SH-SY5Y (cell line): Measurements from ENCODE around the gene HSD17B11.

Experiments used
- GATA2 ChIP-seq: IDR thresholded peaks from 2 replicates; pipeline ENCODE4 v1.6.1; 2011; ENCODE audit warnings: mild to moderate bottlenecking, low read depth, low read length
- GATA3 ChIP-seq: IDR thresholded peaks from 2 replicates; pipeline ENCODE4 v1.6.1; 2011; ENCODE audit warnings: low read depth, mild to moderate bottlenecking, low read length, moderate library complexity

DNA sequence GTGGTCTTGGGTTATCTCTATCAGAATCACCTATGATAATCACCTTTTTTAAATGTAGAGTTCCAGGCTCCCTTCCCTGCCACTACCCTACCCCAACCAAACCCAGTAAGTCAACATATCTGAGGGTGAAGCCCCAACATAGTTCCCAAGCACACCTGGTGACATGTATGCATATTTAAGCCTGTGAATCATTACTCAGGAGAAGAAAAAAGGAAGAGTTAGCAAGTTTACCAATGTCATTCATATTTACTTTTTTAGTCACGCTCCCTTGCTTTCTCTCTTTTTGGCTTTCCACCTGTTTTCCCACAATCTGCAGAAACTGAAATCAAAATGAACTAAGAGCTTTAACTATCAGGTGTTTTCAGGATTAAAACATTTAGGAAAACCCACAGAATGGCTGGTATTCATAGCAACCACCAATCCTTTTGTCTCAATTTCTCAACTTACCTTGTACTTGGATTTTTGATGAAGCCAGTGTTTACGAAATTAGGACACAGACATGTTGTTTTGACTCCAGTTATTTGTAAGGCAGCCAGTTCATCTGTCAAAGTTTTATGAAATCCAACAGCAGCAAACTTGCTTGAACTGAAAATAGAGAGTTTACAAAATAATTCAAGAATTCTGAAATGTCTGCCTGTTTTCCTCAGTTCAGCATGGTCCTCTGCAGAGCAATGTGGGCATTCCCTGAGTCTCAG lies 34.0 kb downstream of the HSD17B11 start:
- TF ChIP-seq GATA3 (no peak), GATA2 (no peak)
